HUES64 (cell line): Measurements from ENCODE around the gene TSC22D1. TPM values are rescaled to one million over a fixed set of nuclear protein-coding genes. Genes with fewer than 3 reads are reported as not detected.

Experiments
- H3K27ac ChIP-seq: 2 replicates; pipeline ENCODE4 v1.7.0; 2013; ENCODE audit warnings: low read depth, low read length, inconsistent platforms
- H3K27me3 ChIP-seq: 2 replicates; pipeline ENCODE4 v1.6.1; 2013; ENCODE audit warnings: mild to moderate bottlenecking, low read length; ENCODE audit not compliant: insufficient read depth
- H3K36me3 ChIP-seq: 2 replicates; pipeline ENCODE4 v1.6.1; 2013; ENCODE audit warnings: mild to moderate bottlenecking, low read length; ENCODE audit not compliant: insufficient read depth
- H3K4me1 ChIP-seq: 2 replicates; pipeline ENCODE4 v1.6.1; 2013; ENCODE audit warnings: mild to moderate bottlenecking, low read length, moderate library complexity; ENCODE audit not compliant: insufficient read depth
- H3K4me3 ChIP-seq: 2 replicates; pipeline ENCODE4 v1.5.1; 2013; ENCODE audit warnings: mild to moderate bottlenecking, low read length, moderate library complexity
- H3K9ac ChIP-seq: 2 replicates; pipeline ENCODE4 v1.6.1; 2013; ENCODE audit warnings: mild to moderate bottlenecking, low read depth, low read length
- H3K9me3 ChIP-seq: 2 replicates; pipeline ENCODE4 v1.6.1; 2013; ENCODE audit warnings: low read depth, low read length; ENCODE audit not compliant: insufficient read depth
- WGBS: fragments of 150-250, 120-280 bp; methylation state at CpG from one replicate; pipeline ENCODE4 v1.1.7; 2013; ENCODE audit warnings: missing lambda C conversion rate; 5-methylcytosine and 5-hydroxymethylcytosine counted together
- polyA plus RNA-seq, 2 experiments: library from polyadenylated mRNA; stranded (reverse); fragments of 50-300 nt; gene quantifications; one replicate each; pipeline ENCODE4 v1.2.3, GENCODE V29; 2013

Gene TSC22D1
- polyA plus RNA-seq (2013, experiment 1 of 2): 60.7 TPM
- polyA plus RNA-seq (2013, experiment 2 of 2): 71.4 TPM

- peak within 1 kb of the TSS; percentile 93 for H3K4me3 ChIP-seq
- no peaks in the 10 kb centered on the region for H3K27me3 ChIP-seq
- peak within 1 kb of the TSS; percentile 97 for H3K27ac ChIP-seq
- H3K9ac ChIP-seq: peak within 1 kb of the TSS; percentile 90
- no peaks in the 10 kb centered on the region for H3K9me3 ChIP-seq
- WGBS: 2% methylated on average over 48 of the region's 51 CpGs
- peaks cover 64% of the 10 kb centered on the region for H3K4me1 ChIP-seq
- H3K36me3 ChIP-seq: peaks cover 20% of the 10 kb centered on the region
Measured at GRCh38 chr13:44575741-44576350, at the start of gene TSC22D1. Gene TSC22D1 (minus strand): TSS chr13:44576330. CDS start chr13:44576074, 256 bp downstream.

DNA sequence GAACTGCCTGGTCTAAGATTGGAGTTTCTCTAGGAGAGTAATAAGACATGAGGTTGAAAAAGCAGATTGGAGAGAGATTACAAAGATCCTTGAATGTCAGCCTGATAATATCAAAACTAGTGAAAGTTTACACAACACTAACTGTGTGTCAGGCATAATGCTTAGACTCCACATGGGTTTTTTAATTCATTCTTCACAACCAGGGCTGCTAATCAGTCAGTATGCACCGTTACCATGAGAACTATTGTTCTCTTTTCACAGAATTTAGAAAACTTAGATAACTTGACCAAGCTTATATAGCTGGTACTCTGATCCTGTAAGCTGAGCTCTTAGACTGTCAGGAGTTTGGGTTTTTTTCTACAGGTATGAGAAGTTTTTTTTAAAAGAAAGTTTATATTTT is 46.6 kb upstream of the TSC22D1 start:
- Histone ChIP-seq H3K27ac (no peak overlapping the region), H3K9me3 (no peaks in the 10 kb centered on the region), H3K36me3 (no peaks in the 10 kb centered on the region), H3K4me1 (peaks cover 4% of the 10 kb centered on the region; the same call in 1 of the 2 replicates), H3K9ac (no peak overlapping the region), H3K4me3 (no peak overlapping the region), H3K27me3 (no peaks in the 10 kb centered on the region)
- WGBS: 73% methylated on average over 1 of the region's 1 CpG

GRCh38 chr13:44622261-44622660 is 46.1 kb upstream of the TSC22D1 start:
- WGBS: 96% methylated on average over 1 of the region's 1 CpG

DNA sequence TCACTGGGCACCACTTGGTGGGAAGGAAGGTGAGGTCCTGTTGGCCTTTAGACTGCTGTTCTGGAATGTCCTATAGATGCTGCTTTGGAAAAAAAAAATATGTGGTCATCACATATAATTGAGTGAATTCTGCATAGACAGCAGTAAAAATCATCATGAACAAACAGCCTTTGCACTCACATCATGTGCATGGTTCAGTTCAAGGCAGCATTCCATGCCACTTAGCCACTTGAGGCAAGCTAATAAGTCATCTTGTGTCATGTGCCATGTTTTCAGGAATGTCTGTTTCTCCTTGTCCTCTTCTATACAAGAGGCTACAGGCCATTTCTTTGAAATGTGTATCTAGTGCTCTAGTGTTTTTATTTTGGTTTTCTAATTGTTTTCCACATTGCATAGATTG is 43.9 kb upstream of the TSC22D1 start:
- Histone ChIP-seq H3K4me3 (no peak overlapping the region), H3K9ac (no peak overlapping the region), H3K27me3 (no peaks in the 10 kb centered on the region), H3K27ac (no peak overlapping the region), H3K36me3 (no peaks in the 10 kb centered on the region), H3K9me3 (no peaks in the 10 kb centered on the region), H3K4me1 (peaks cover 4% of the 10 kb centered on the region; the same call in 1 of the 2 replicates)

More at GRCh38 chr13:44622261-44622660, 46.1 kb upstream of the TSC22D1 start:
- Histone ChIP-seq H3K4me1 (peaks cover 4% of the 10 kb centered on the region; the same call in 1 of the 2 replicates), H3K27me3 (no peaks in the 10 kb centered on the region), H3K9ac (no peak overlapping the region), H3K36me3 (no peaks in the 10 kb centered on the region), H3K4me3 (no peak overlapping the region), H3K9me3 (no peaks in the 10 kb centered on the region), H3K27ac (no peak overlapping the region)

- Histone ChIP-seq H3K4me3 (no peak overlapping the region), H3K36me3 (no peaks in the 10 kb centered on the region), H3K9ac (no peak overlapping the region), H3K27ac (no peak overlapping the region), H3K9me3 (no peaks in the 10 kb centered on the region), H3K4me1 (peaks cover 4% of the 10 kb centered on the region; the same call in 1 of the 2 replicates), H3K27me3 (no peaks in the 10 kb centered on the region)
- 100% methylated on average over 1 of the region's 1 CpG for WGBS
Measured at GRCh38 chr13:44619651-44620050, 43.5 kb upstream of the TSC22D1 start.

- H3K4me3 ChIP-seq: no peak overlapping the region
- H3K9ac ChIP-seq: no peak overlapping the region
- WGBS: no CpG with 5 or more reads among the region's 1 CpG
Measured at GRCh38 chr13:44618326-44618725, 42.2 kb upstream of the TSC22D1 start.

DNA sequence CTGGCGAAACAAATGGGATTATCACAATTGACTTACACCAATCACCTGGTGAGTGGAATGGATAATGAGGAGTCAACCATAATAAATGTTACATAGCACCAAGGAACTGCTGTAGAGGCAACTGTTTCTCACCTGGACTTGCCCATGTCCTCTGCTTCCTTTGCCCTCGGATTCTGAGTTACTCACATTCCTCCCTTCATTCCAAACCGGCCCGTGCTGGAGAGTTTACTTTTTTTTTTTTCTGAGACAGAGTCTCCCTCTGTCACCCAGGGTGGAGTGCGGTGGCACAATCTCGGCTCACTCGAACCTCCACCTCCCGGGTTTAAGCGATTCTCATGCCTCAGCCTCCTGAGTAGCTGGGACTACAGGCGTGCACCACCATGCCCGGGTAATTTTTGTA is 41.5 kb upstream of the TSC22D1 start:
- Histone ChIP-seq H3K27me3 (no peaks in the 10 kb centered on the region), H3K9ac (no peak overlapping the region), H3K4me1 (peaks cover 2% of the 10 kb centered on the region; the same call in 1 of the 2 replicates), H3K27ac (no peak overlapping the region), H3K36me3 (no peaks in the 10 kb centered on the region), H3K9me3 (no peaks in the 10 kb centered on the region), H3K4me3 (no peak overlapping the region)
- 83% methylated on average over 10 of the region's 11 CpGs for WGBS

More at GRCh38 chr13:44618326-44618725, 42.2 kb upstream of the TSC22D1 start:
- peaks cover 4% of the 10 kb centered on the region; the same call in 1 of the 2 replicates for H3K4me1 ChIP-seq
- no peak overlapping the region for H3K27ac ChIP-seq
- H3K9me3 ChIP-seq: no peaks in the 10 kb centered on the region
- no peaks in the 10 kb centered on the region for H3K36me3 ChIP-seq
- no peaks in the 10 kb centered on the region for H3K27me3 ChIP-seq

DNA sequence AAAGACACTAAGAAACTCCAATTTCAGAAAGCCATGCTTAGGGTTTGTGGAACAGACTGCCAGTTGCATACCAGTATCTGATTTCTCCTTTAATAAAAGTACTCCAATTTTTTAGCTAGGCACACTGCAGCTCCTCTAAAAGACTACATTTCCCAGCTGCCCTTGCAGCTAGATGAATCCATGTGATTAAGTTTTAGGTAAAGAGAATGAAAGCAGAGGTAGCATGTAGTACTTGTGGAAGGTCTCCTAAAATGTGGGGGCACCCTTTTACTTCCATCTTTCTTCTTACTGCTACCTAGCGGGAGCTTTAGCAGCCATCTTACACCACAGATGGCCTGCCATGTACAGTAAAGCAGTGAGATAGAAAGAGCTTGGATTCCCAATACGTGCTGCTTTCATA is 33.0 kb upstream of the TSC22D1 start:
- Histone ChIP-seq H3K27me3 (no peaks in the 10 kb centered on the region), H3K27ac (no peak overlapping the region), H3K4me1 (no peaks in the 10 kb centered on the region), H3K36me3 (no peaks in the 10 kb centered on the region), H3K9me3 (peaks cover 5% of the 10 kb centered on the region; the same call in 1 of the 2 replicates), H3K4me3 (no peak overlapping the region), H3K9ac (no peak overlapping the region)
- 94% methylated on average over 2 of the region's 2 CpGs for WGBS

DNA sequence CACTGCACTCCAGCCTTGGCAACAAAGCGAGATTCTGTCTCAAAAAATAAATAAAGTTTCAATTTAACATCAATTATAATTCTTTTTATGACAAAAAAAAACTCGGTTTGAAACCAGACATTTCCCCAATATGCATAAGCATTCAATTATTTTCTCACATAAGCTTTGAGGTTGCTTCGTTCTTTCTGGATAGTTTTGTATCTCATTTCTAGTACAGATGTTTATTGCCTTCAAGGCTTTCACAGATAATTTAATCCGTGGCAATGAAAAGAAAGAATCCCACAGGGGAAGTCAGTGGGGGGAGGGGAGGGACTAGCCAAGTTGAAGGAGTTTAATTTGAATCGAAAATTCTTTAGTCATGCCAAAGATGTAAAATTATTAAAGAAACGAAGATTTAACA is 29.6 kb upstream of the TSC22D1 start:
- Histone ChIP-seq H3K9ac (no peak overlapping the region), H3K27me3 (no peaks in the 10 kb centered on the region), H3K4me3 (no peak overlapping the region), H3K4me1 (no peaks in the 10 kb centered on the region), H3K36me3 (no peaks in the 10 kb centered on the region), H3K9me3 (peaks cover 3% of the 10 kb centered on the region; the same call in 1 of the 2 replicates), H3K27ac (no peak overlapping the region)
- 89% methylated on average over 5 of the region's 6 CpGs for WGBS

- H3K4me1 ChIP-seq: no peaks in the 10 kb centered on the region
- no peaks in the 10 kb centered on the region for H3K9me3 ChIP-seq
- no peaks in the 10 kb centered on the region for H3K27me3 ChIP-seq
- H3K9ac ChIP-seq: no peak overlapping the region
- no peak overlapping the region for H3K4me3 ChIP-seq
- no peaks in the 10 kb centered on the region for H3K36me3 ChIP-seq
- WGBS: 94% methylated on average over 2 of the region's 2 CpGs
- H3K27ac ChIP-seq: no peak overlapping the region
Measured at GRCh38 chr13:44605275-44605674, 29.1 kb upstream of the TSC22D1 start.

- Histone ChIP-seq H3K9ac (no peak overlapping the region), H3K4me1 (no peaks in the 10 kb centered on the region), H3K27me3 (no peaks in the 10 kb centered on the region), H3K27ac (no peak overlapping the region), H3K4me3 (no peak overlapping the region), H3K9me3 (no peaks in the 10 kb centered on the region), H3K36me3 (no peaks in the 10 kb centered on the region)
- WGBS: 83% methylated on average over 2 of the region's 2 CpGs
Measured at GRCh38 chr13:44601586-44601985, 25.5 kb upstream of the TSC22D1 start.
